Stimulated activated CD8-positive, alpha-beta memory T cell treated with anti-CD3 and anti-CD28 coated beads, Interleukin-15, amount 100 ng/mL, for 48 hours (primary cell): ENCODE results near the gene BCL11A.

Source experiments
- DNase-seq, 2 donors: peaks; one replicate each; pipeline ENCODE4 v3.0.0-alpha.2; 2020; ENCODE audit warnings: low read depth in 2 of 2

BCL11A gene

DNA sequence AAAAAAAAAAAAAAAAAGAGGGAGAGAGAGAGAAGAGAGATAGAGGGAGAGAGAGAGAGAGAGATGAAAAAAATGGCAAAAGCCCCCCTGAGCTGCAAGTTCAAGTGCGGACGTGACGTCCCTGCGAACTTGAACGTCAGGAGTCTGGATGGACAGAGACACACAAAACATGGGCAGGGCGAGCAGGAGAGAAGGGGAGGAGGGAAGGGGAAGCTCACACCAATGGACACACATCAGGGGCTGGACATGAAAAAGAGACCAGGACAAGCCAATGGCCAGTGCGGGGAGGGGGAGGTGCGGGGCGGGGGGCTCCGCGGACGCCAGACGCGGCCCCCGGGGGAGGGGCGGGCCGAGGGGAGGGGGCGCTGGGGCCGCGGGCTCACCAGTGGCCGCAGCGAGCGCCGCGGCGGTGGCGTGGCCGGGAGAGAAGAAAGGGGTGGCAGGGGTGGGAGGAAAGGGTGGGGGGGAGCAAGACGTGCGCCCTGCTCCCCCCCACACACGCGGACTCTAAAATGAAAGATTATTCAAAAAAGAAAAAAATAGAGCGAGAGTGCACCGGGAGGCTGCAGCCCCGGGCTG is at the start of gene BCL11A:
BCL11A (minus strand) TSS at position 160 of the 579 bp plus-strand sequence. CDS start 384 bp downstream, outside the sequence.
- DNase-seq = no peak

- DNase-seq = no peak
Measured at GRCh38 chr2:60602828-60603532, 49.5 kb upstream of the BCL11A start.

- no peak for DNase-seq
Measured at GRCh38 chr2:60602388-60602787, 48.9 kb upstream of the BCL11A start.

GRCh38 chr2:60598271-60598670 is 44.8 kb upstream of the BCL11A start:
- no peak for DNase-seq

DNA sequence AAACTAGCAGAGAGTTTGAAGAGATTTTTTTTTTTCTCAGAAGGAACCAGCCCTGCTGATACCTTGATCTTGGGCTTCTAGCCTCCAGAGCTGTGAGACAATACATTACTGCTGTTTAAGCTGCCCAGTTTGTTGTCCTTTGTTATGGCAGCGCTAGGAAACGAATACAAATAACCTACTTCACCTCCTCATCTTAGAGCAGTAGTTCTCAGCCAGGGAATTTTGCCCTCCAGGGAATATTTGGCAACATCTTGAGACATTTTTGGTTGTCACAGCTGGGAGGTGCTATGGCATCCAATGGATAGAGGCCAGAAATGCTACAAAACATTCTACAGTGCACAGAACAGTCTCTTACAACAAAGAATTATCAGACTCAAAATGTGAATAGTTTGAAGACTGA is 43.9 kb upstream of the BCL11A start:
- no peak for DNase-seq

- no peak for DNase-seq
Measured at GRCh38 chr2:60596411-60596810, 43.0 kb upstream of the BCL11A start.

- DNase-seq = no peak
Measured at GRCh38 chr2:60595953-60596352, 42.5 kb upstream of the BCL11A start.

- DNase-seq = no peak
Measured at GRCh38 chr2:60589104-60589503, 35.6 kb upstream of the BCL11A start.

GRCh38 chr2:60586081-60586480 is 32.6 kb upstream of the BCL11A start:
- DNase-seq = no peak

GRCh38 chr2:60585276-60585675 is 31.8 kb upstream of the BCL11A start:
- DNase-seq = no peak

- no peak for DNase-seq
Measured at GRCh38 chr2:60583604-60584003, 30.1 kb upstream of the BCL11A start.

DNA sequence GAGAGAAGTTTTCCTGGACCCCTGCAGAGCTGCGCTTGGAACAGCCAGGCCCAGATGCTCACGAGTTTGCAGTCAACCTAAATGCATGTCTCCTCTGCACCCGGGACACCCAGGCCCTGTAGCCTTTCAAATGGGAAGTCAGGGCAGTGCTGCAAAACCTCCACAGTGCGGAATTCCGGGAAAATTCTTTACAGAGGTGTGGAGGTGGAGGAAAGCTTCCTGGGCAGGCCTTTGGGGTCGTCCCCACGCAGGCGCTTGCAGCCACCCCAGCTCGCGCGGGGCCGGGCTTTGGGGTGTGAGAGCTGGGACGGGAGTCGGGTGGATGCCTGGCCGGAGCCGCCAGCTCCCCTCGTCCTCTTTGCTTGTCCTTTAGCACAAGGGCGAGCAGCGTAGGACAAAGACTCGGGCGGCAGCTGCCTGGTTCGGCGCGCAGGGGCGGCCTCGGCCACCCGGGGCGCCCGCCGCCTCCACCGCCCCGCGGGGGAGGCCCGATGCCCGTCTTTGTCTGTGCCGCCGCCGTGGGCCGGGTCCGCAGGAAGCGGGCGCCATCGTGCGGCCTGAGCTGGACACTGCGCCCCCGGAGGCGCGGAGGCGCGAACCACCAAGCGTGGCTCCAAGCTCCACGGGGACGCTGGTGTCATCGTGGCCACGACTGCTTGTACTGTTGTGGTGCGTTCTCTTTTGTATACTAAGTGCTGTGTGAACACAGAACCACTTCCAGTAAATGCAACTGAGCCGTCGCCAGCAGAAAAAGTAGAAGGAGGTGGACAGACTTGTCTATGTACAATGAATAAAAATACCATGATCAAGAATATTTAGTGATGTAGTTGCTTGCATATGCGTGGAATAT is 28.2 kb upstream of the BCL11A start:
- DNase-seq = peak; percentile 56 to 60

DNA sequence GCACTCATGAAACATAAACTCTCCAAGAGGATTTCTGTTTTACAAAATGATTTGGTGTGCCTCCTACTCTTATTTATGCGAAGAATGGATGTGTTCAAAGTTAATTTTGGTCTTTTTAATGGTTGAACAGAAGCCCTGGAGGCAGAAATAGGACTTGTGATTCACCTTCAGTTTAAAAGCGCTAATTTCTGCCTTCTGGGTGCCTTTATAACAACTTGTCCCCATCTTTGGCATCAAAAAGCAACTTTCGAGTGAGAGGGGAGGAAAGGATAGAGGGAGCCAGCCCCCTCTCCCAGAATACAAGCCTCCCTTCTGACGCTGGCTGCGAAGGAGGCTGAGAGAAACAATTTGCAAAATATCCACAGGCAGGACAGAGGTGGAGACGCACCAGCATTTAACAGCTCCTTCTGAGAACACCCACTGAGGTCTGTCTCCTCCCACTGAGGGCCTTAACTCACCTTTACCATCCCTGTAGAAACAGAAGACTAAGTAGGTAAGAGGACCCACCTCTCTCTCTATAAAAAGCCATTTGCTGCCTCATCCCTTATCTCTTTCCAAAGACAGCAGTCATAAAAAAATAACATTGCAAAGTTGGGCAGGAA is 24.3 kb upstream of the BCL11A start:
- DNase-seq = no peak

DNA sequence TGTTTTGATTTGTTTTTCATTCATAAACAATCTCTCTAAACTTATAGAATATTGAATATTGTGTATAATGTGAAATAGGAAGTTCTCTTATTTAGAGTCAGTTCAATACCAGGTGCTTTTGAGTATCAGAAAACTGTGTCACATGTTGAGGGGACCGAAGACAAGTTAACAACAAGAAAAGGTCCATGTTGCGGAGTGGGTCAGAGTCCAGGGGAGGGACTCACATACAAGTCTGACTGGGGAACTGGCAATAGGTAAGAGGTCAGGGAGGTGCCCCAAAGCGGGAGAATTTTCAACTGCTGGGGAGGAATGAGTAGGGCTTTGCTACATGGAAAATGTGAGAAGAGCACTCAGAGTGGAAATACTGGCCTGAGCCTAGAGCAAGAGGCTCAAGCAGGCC is 19.8 kb upstream of the BCL11A start:
- DNase-seq = no peak

DNA sequence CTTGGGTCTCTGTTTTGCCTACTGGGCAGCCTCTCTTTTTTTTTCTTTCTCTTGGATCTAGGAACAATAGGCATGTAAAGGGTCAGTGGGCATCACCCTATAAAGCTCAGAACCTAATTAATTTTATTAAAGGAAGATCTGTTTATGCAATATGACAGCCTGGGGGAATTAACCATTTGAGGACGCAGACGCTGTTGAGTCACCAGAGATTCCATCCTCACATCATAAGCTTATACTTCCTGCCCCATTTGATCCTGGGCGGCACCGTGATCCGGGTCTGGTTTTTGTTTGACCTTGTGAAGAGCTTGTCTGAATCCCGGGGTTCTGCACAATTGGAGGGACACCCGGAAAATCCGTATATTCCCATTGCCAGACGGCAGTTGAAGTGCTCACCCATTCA is 16.8 kb upstream of the BCL11A start:
- DNase-seq = no peak

GRCh38 chr2:60569680-60570111 is 16.2 kb upstream of the BCL11A start:
- DNase-seq = no peak

GRCh38 chr2:60567919-60568768 is 14.7 kb upstream of the BCL11A start:
- DNase-seq = no peak

DNA sequence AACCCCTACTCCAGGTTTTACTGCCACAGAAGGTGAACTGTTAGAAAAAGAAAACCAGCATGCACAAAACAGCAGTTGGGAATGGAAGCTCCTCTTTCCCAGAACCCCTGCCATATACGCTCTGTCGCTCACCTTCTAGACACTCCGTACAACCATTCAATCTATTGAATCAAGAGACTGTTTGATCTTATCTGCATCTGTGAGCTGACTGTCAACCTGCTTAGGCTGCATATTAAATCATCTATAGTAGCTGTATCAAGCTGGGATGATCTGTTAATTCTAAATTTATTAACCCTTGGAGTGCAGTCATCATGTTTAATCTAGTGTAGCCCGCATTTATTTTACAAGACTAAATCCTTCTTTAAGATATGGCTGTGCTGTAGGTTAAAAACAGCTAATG is 13.6 kb upstream of the BCL11A start:
- no peak for DNase-seq

- DNase-seq = no peak
Measured at GRCh38 chr2:60565472-60565871, 12.0 kb upstream of the BCL11A start.

GRCh38 chr2:60560734-60561644 is 7.5 kb upstream of the BCL11A start:
- DNase-seq = no peak
